Pancreas (tissue), 10 donors: ENCODE results near the gene CHST1. TPM values are rescaled to one million over a fixed set of nuclear protein-coding genes. Genes with fewer than 3 reads are reported as not detected.
A peak's percentile ranks its signal among the peaks of the same experiment; 100 is the strongest.

ENCODE experiments used
- ATAC-seq, 4 donors: fragments of 200-7000 bp; cut with Tn5 transposase; one replicate each; pipeline versions ENCODE4 v1.8.0 to v1.9.1; 2020; ENCODE audit warnings: mild to moderate bottlenecking in 4 of 4, moderate library complexity in 4 of 4
- DNase-seq, 6 donors: peaks; one replicate each; pipeline ENCODE4 v3.0.0-alpha.2; 2020
- FAIRE-seq: peaks from 2 replicates; lab custom pipeline; 2012; peaks lifted over from hg19 to GRCh38; lab: Jason Lieb, UNC
- H3K27ac ChIP-seq, 4 donors: fragments of 200-600 bp; sonication (generic); 1 replicate in 3 of 4; 2 replicates in 1 of 4; pipeline versions ENCODE4 v1.5.0 to v1.8.0; 2020
- H3K27me3 ChIP-seq, 4 donors: fragments of 200-600 bp; one replicate each; pipeline ENCODE4 v1.8.0; 2021
- H3K36me3 ChIP-seq, 3 donors: fragments of 200-600 bp; sonication (generic) in 1 of 3; one replicate each; pipeline versions ENCODE4 v1.5.0 to v1.8.0; 2020 to 2021
- H3K4me1 ChIP-seq, 3 donors: fragments of 200-600 bp; one replicate each; pipeline ENCODE4 v1.8.0; 2021
- H3K4me3 ChIP-seq, 4 donors: fragments of 200-600 bp; sonication (generic) in 2 of 4; one replicate each; pipeline versions ENCODE4 v1.5.0 to v1.8.0; 2020 to 2021
- H3K9me3 ChIP-seq, 4 donors: fragments of 200-600 bp; one replicate each; pipeline ENCODE4 v1.8.0; 2021
- CTCF ChIP-seq, 4 donors: fragments of 200-600 bp; sonication (generic) in 3 of 4; IDR thresholded peaks; one replicate each; pipeline versions ENCODE4 v1.5.0 to v1.8.0; 2021; ENCODE audit warnings: antibody characterized with exemption in 4 of 4
- WGBS, 2 donors: extraction: QIAGEN DNeasy Blood & Tissue Kit; methylation state at CpG; one replicate each; pipeline ENCODE4 v1.1.7; 2013; 5-methylcytosine and 5-hydroxymethylcytosine counted together
- intact Hi-C, 3 donors: fragments of 100-400 bp; cut with DNase I; formaldehyde crosslinking; loops; one replicate each; pipeline versions ENCODE4 v1.11.1 to v1.14.2; 2022
- polyA plus RNA-seq, 2 donors: library from polyadenylated mRNA; stranded (reverse); fragments of 200-250 nt; gene quantifications; one replicate each; pipeline ENCODE4 v1.2.3, GENCODE V29; 2013
- total RNA-seq, 6 donors: library from RNA; stranded (reverse); fragmentation: NEBNext Ultra II Directional in 4 of 6; extraction: Animal tissue kit (Norgen Biotek cat#: 25700) in 4 of 6; gene quantifications; one replicate each; pipeline versions ENCODE4 v1.2.1 to v1.2.4, GENCODE V29; 2021 to 2023
- donor health status: healthy with polysubstance abuse.
- donor health status: DM: no; HTN: no; CAD: no; lungs with moderate emphysema.
- donor health status: DM: no; HTN: no; CAD: no.
- donor health status: control.
- donor health status: control.
- donor health status: Bipolar disorder and iron deficiency.
- donor health status: DM: yes; HTN: yes; CAD: no.
- donor health status: DM: no; HTN: no; CAD: no.
- donor health status: DM: no; HTN: no; CAD: no.
- donor health status: DM: yes; HTN: yes; CAD: no.

CHST1 gene
- total and polyA plus RNA-seq, 8 donors, result 0.23 to 4.8 (median 0.65) TPM

DNA sequence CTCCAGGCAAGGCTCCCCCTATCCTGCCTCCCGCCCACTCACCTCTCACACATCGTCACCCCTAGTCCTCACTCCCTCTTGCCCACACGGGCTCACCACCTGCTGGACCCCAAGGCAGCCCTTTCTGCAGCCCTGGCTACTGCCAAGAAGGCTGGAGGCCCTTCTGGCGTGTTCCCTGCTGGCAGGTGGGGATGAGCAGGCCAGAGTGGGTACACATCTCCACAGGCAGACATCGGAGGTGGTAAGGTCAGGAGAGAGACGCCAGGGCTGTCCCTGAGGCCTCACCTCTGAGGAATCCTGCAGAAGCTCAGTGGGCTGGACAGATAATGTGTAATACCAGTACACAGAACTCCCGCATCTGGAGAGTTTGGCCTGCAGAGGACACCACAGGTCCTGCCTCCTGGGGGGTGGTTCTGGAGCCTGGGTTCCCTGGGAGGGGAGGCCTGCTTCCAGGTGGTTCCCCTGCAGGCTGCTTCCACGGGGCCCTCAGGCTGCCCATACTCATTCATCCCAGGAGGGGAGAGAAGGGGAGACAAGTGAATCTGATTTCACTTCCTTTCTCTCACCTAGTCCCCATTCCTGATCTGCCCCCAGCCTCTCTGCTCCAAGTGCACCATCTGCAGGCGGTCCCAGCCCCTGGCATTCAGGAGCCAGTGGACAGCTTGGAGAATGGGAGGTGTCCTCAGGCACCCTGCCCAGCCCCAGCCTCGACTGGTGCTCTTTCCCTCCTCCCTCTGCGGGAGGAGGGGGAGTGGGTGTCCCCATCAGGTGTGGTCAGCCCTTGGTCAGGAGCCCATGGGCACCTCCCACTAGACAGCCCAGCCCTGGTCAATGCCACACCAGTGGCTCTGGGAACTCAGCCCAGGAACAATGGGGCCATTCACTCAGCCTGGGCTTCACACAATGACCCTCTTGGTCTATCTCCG lies 6.1 kb upstream of the CHST1 start:
- no peaks in the 10 kb centered on the region for H3K9me3 ChIP-seq
- no peaks in the 10 kb centered on the region for H3K36me3 ChIP-seq
- ATAC-seq, result peak; percentile 76 to 91 (median 88)
- TF ChIP-seq CTCF (IDR thresholded peaks at IDR 0.05), result no peak
- no peaks in the 10 kb centered on the region for H3K27me3 ChIP-seq
- no peak overlapping the region for H3K27ac ChIP-seq
- peak in 4 of 6 donors; percentile 30 to 51 (median 42) for DNase-seq
- 64 to 67% methylated on average over 12 of the region's 12 CpGs for WGBS, 2 donors
- H3K4me1 ChIP-seq, result no peaks in the 10 kb centered on the region
- H3K4me3 ChIP-seq, result no peak overlapping the region
- no peak for FAIRE-seq
- intact Hi-C loops, result no loop called here

DNA sequence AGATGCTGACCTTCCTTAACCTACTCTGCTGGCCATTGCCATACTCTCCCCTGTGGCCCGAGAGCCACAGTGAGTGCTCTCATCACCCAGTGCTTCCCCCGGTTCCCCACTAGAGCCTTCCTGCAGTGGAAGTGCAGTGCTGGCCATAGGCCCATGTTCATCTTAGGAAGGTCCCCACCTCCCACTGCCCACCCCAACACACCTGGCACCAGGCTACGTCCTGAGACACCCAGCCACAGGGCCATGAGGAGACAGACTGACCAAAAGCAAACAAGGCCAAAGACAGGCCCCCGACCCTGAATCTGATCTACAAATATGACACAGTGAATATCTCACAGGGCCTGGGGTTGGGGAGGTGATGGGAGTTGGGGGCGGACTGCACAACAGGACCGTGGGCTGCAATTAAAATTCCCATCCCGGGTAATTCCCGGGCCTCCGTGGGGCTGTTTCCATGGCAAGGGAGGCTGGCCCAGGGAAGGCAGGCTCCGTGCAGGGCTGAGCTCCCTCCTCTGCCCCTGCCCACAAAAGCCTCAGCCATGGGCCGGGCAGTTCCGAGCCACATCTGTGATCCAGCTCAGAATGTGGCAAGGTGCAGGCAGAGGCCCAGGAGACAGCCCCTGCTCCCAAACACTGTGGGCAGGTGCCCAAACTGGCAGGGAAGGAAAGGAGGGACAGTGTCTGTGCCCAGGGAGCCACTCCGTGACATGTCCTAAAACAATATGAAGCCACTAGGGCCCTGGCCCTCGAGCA lies 5.1 kb upstream of the CHST1 start:
- FAIRE-seq (no peak), ATAC-seq (no peak), DNase-seq (peak in 1 of 6 donors; percentile 33)
- no peak overlapping the region for H3K27ac ChIP-seq
- no peaks in the 10 kb centered on the region for H3K4me1 ChIP-seq
- 57 to 60% methylated on average over 14 of the region's 14 CpGs for WGBS, 2 donors
- no peak overlapping the region for H3K4me3 ChIP-seq
- no peak for TF ChIP-seq CTCF (IDR thresholded peaks at IDR 0.05)
- H3K9me3 ChIP-seq, result no peaks in the 10 kb centered on the region
- H3K27me3 ChIP-seq, result no peaks in the 10 kb centered on the region
- H3K36me3 ChIP-seq, result no peaks in the 10 kb centered on the region
- intact Hi-C loops, result no loop called here

DNA sequence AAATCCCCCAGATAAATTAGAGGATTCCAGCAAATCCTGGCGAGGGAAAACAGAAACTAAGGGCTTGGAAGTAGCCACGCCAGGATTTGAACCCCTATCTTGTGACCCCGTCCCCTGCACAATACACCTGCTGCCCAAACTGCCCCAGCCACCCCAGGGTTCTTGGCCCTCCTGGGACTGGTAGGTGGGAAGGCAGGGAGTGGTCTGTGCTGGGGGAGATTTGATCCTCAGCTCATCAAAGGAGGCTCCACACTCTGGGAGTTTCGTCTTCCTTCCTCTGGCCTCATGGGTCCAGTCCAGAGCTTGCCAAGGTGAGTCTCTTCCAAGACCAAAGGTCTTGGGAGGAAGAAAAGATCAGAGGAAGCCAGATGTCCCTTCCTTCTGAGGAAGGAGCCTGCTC lies 4.5 kb upstream of the CHST1 start:
- Histone ChIP-seq H3K4me3 (no peak overlapping the region), H3K9me3 (no peaks in the 10 kb centered on the region), H3K4me1 (no peaks in the 10 kb centered on the region), H3K36me3 (no peaks in the 10 kb centered on the region), H3K27me3 (no peaks in the 10 kb centered on the region), H3K27ac (no peak overlapping the region)
- no peak for TF ChIP-seq CTCF (IDR thresholded peaks at IDR 0.05)
- intact Hi-C loops, result no loop called here
- DNase-seq (no peak), FAIRE-seq (no peak), ATAC-seq (no peak)
- 66 to 71% methylated on average over 4 of the region's 4 CpGs for WGBS, 2 donors

DNA sequence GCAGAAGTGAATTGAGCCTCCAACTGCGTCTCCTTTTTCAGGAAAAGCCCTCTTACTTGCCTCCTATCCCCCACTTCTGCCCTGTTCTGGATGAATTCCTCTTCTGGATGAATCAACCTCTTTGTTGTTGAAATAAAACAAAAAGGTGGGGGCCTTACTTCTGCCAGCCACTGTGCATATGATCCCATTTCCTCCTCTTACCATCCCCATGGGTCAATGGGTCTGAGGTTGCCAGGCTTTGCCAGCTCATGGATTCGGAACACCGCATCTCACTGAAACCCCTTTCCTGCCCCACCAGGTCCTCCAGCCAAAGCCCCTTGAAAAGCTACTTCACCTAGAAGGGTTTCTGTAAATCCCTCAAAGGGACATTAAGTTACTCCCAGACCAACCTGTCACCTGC lies 3.7 kb upstream of the CHST1 start:
- intact Hi-C loops, result no loop called here
- DNase-seq (peak in 1 of 6 donors; percentile 6), ATAC-seq (no peak), FAIRE-seq (no peak)
- 82 to 93% methylated on average over 3 of the region's 3 CpGs for WGBS, 2 donors
- Histone ChIP-seq H3K9me3 (no peaks in the 10 kb centered on the region), H3K4me1 (peaks cover 0 to 7% (median 5%) of the 10 kb centered on the region in 3 donors), H3K27ac (no peak overlapping the region), H3K27me3 (no peaks in the 10 kb centered on the region), H3K36me3 (no peaks in the 10 kb centered on the region), H3K4me3 (no peak overlapping the region)
- TF ChIP-seq CTCF (IDR thresholded peaks at IDR 0.05), result no peak
